Activated T-cell treated with anti-CD3 and anti-CD28 coated beads for 4 hours (primary cell): Measurements from ENCODE around the gene CYB5R4.
"Not testable (repeated sequence)": the region's sequence is repeated elsewhere in the genome, so short reads cannot be mapped to it uniquely, and the experiment has no call there.

ENCODE experiments used
- DNase-seq: peaks from one replicate; pipeline ENCODE4 v3.0.0-alpha.2; 2020

Gene CYB5R4

DNA sequence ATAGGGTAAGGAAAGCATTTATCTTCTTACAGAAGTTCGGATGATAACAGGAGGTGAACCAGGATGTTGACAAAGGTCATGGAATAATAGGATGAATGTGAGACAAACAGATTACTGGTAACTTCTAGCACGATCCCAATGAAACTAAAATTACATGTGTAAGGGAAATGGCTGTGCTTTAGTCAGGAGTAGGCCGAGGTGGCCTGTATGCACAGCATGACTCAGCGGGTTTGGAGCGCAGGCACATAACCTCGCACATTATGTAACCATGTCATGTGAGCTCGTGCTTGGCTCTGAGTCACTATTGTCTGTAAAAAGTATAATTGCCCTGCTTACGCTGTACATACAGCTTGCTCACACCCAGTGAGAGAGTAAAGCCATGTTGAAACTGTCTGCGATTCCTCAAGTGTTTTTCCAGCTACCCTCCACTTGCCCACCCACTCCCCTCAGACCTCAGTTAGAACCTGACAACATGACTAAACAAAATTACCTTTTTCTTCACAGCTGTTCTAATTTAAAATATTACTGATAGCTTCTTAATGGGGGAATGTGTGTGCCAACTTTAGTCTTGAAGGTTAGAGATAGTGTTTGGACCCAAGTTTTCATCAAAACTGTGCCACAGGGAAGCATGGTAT lies 8.2 kb downstream of the CYB5R4 start:
- DNase-seq: no peak

GRCh38 chr6:83868639-83869038 lies 9.2 kb downstream of the CYB5R4 start:
- no peak for DNase-seq

GRCh38 chr6:83870649-83871048 lies 11.2 kb downstream of the CYB5R4 start:
- DNase-seq: no peak

DNA sequence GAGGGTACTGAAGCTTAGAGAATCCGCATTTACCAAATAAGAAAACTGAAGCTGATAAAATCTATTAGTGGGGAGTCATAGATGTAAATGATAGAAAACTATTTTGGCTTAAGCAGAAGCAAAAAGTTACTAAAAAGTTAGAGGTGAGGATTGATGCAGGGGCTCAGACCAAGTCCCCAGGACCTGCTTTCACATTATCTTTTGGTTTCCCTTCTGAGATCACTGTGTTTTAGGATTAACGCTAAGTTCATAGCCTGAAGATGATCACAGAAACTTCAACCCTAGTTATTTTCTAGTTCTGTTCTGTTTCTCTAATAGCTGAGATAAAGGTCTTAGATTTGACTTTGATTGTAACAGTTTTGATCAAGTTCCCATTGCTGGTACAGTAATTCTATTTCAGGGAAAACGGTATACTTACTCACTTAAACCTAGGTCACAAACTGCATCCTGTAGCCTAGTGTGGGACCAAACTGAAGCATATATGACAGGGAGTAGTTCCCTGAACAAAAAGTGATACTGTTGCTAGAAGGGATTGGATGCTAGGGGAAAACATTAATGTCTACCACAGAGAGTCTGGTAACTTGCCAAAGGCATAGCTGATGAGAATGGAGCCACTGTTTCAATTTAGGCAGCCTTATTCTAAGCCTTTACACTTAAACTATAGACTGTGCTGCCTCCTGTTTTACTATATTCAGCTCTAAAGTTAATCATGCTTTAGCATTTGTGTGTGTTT lies 13.1 kb downstream of the CYB5R4 start:
- no peak for DNase-seq

GRCh38 chr6:83873869-83874268 lies 14.4 kb downstream of the CYB5R4 start:
- no peak for DNase-seq

DNA sequence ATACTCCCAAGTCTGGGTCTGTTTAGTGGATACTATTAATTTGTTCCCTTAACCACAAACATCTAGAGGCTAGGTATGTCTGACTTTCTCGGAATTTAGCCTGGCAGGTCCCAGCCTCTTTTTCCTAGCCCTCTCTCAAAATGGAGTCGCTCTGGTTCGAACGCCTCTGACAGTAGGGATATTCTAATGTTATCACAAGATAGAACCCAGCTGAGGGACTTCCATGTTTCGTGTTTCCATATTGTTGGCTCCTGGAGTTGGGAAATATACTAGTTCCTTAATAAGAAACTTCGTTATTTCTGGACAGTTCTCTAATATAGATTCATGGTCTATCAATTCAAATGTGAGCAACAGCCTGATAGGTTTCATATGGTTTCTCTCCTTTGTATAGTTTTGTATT lies 16.4 kb downstream of the CYB5R4 start:
- DNase-seq: no peak

GRCh38 chr6:83878902-83879644 lies 19.6 kb downstream of the CYB5R4 start:
- no peak for DNase-seq

DNA sequence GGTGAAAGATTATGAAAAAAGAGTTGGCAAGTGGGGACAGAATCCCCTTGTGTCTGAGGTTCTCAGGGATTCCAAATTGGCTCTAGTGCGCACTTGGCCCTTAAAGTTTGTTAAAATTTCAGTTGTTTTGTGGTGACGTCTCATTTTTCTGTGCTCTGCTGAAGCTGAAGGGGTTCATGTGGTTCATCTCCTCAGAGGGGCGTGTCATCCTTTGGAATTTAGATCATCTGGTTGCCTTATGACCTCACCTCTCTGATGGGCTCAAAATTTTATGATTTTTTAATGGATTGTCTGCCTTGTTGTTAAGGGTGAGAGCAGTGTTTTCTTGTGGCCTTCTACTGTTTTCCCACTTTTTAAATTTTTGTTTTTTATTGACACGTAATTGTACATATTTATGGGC lies 20.3 kb downstream of the CYB5R4 start:
- no peak for DNase-seq

- no peak for DNase-seq
Observed at GRCh38 chr6:83883240-83883639, 23.8 kb downstream of the CYB5R4 start.

GRCh38 chr6:83884523-83884922 lies 25.0 kb downstream of the CYB5R4 start:
- no peak for DNase-seq

DNA sequence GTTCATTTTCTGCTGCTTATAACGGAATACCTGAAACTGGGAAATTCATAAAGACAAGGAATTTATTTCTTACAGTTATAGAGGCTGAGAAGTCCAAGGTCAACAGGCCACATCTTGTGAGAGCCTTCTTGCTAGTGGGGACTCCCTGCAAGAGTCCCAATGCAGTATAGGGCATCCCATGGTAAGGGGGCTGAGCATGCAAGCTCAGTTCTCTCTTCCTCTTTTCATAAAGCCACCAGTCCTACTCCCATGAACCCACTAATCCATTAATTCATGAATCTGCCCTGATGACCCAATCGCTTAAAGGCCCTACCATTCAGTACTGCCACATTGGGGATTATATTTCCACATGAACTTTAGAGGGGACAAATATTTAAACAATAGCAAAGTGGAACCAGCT lies 26.5 kb downstream of the CYB5R4 start:
- no peak for DNase-seq

- DNase-seq: no peak
Observed at GRCh38 chr6:83889621-83890020, 30.1 kb downstream of the CYB5R4 start.

GRCh38 chr6:83890520-83890919 lies 31.0 kb downstream of the CYB5R4 start:
- no peak for DNase-seq

DNA sequence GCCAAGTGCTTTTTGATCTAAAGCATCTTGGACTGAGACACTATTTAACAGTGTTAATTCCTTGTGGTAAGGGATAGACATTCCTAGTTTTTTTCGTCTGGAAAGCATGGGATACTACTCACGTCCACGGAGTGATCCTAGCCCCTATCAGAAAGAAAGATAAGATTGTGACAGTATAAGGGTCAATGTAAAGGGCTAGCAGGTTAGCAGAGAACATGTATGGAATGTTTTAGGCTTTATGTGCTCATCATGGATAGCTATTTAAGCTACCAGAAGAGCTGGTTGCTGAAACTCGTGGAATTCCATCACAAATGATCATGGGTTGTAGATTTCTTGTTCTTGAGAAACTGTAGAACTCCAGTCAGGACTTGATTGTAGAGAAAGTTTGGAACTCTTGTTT lies 32.1 kb downstream of the CYB5R4 start:
- no peak for DNase-seq

- DNase-seq: no peak
Observed at GRCh38 chr6:83893024-83893423, 33.5 kb downstream of the CYB5R4 start.

- not testable (repeated sequence) for DNase-seq
Observed at GRCh38 chr6:83897094-83897493, 37.6 kb downstream of the CYB5R4 start.

DNA sequence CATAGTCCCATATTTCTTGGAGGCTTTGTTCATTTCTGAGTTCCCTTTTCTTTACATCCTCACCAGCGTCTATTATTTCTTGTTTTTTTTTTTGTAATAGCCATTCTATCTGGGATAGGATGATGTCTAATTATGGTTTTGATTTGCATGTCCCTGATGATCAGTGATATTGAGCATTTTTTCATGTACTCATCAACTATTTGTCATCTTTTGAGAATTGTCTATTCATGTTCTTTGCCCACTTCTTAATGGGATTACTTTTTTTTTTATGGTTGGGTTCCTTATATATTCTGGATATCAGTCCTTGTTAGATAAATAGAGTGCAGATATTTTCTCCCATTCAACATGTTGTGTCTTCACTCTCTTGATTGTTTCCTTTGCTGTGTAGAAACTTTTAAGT lies 42.1 kb downstream of the CYB5R4 start:
- no peak for DNase-seq

DNA sequence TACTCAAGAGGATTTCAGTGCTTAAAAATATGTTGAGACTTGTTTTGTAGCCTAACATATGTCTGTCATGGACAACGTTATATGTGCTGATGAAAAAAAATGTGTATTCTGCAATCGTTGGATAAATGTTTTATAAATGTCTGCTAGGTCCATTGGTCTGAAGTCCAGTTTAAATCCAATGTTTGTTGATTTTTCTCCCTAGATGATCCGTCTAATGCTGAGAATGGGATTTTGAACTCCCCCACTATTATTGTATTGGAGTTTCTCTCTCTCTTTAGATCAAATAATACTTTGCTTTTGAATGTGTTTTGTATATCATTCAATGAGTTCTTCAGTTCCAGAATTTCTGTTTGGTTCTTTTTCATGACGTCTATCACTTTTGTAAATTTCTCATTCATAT lies 44.9 kb downstream of the CYB5R4 start:
- DNase-seq: no peak

- DNase-seq: no peak
Observed at GRCh38 chr6:83905648-83906047, 46.2 kb downstream of the CYB5R4 start.

- DNase-seq: not testable (repeated sequence)
Observed at GRCh38 chr6:83907623-83908390, 48.3 kb downstream of the CYB5R4 start.

DNA sequence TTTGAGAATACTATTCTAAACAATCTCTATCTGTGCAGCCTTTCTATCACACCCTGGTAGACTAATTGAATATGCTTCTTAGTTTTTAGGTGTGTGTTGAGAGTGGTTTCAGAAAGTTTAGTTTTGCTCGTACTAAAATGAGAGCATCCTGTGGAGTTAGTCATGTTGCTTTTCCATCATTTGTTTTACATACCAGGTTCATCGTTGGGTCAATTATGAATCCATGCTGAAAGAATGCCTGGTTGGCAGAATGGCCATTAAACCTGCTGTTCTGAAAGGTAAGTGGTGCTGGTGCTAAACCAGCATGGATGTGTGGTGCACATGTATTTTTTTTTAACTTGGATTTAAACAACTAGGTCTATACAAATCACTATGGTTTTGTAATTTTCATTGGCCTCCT lies 49.3 kb downstream of the CYB5R4 start:
- DNase-seq: no peak

- no peak for DNase-seq
Observed at GRCh38 chr6:83911278-83911677, 51.8 kb downstream of the CYB5R4 start.

DNA sequence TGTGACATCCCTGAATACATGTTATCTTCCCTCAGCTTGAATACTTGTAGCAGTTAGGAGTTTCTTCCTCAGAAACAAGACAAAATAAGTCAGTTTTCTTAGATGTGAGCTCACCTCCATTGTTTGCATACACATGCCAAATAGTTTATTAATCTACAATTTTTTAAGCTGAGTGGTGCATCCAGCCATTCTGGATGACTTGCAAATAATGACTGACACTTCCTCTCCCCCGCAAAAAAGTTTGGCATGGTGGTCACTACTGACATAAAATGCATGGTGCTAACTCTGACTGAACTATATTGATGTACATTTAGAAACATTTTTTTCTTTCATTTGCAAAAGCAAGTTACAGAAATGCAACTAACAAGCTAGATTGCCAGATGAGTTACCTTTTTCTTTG lies 55.5 kb downstream of the CYB5R4 start:
- DNase-seq: no peak
